ENCODE data around the gene TSPAN9.
A peak's percentile ranks its signal among the peaks of the same experiment; 100 is the strongest.

Gene TSPAN9

GRCh38 chr12:3313675-3314663, 236.8 kb downstream of the TSPAN9 start:
- in situ Hi-C loops (cut with HindIII; ENCODE audit: low pct_ligation_motif_present, low pct_unique_long_range_greater_than_20kb, low sequenced_read_pairs) = loop anchor here (25.0 kb wide), 1 partner anchor 498 kb away; no protein-coding TSS in a partner anchor
- DNase-seq = peak; percentile 63

- in situ Hi-C loops (cut with HindIII; ENCODE audit: low pct_ligation_motif_present, low pct_unique_long_range_greater_than_20kb, low sequenced_read_pairs) = loop anchor here (25.0 kb wide), 1 partner anchor 497 kb away; no protein-coding TSS in a partner anchor
Measured at GRCh38 chr12:3315201-3315661, 238.1 kb downstream of the TSPAN9 start.

DNA sequence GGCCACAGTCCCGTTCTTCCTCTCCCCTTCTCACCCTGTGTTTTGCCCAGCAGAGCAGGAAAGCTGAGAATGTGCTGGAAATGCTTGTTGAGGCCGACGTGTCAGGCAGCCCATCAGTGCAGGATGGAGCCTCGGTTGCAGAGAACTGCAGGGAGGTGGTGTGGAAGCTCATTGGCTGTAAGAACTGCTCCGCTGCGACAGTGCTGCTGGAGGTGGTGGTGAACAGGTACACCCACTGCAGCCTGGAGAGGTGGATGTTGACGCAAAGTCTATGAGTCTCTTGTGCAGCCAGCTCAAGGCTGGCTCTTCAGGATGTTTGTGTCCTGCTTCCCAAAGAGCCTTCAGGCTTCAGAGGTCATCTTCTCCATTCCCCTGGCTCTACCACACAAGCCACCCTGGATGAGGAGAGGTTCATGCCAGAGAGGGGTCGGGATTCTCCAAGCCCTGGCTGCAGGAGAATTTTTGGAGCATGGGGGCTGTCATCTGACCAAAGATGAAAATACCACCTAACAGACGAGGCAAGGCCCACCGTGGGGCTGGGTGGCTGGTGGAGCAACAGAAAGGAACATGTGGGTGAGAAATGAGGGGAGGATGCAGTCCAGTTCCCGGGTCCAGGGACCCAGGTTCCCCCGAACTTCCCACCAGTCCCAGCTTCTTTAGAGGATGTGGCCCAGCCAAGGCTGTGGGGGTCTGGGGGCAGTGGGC, 239.7 kb downstream of the TSPAN9 start:
- in situ Hi-C loops (cut with HindIII; ENCODE audit: low pct_ligation_motif_present, low pct_unique_long_range_greater_than_20kb, low sequenced_read_pairs) = loop anchor here (25.0 kb wide), 1 partner anchor 495 kb away; no protein-coding TSS in a partner anchor
- no peak for DNase-seq

More at GRCh38 chr12:3315201-3315661, 238.1 kb downstream of the TSPAN9 start:
- no peak for DNase-seq

DNA sequence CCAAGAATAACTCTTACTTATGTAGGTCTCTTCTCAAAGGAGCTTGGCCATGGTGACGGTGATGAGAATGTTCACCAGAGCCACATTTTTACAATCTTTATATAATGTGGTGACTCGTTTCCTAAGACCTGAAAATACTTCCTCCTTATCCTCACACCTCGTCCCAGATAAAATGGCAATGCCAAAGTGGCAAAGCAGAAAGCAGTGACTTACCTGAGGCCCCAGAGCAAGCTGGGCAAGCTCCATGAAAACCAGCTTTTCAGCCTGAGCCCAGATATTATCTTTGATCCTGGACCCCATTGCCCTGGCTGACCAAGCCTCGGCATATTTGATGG, 240.3 kb downstream of the TSPAN9 start:
- in situ Hi-C loops (cut with HindIII; ENCODE audit: low pct_ligation_motif_present, low pct_unique_long_range_greater_than_20kb, low sequenced_read_pairs) = loop anchor here (25.0 kb wide), 1 partner anchor 495 kb away; no protein-coding TSS in a partner anchor
- no peak for DNase-seq

GRCh38 chr12:3317841-3318501, 240.8 kb downstream of the TSPAN9 start:
- in situ Hi-C loops (cut with HindIII; ENCODE audit: low pct_ligation_motif_present, low pct_unique_long_range_greater_than_20kb, low sequenced_read_pairs) = loop anchor here (25.0 kb wide), 1 partner anchor 494 kb away; no protein-coding TSS in a partner anchor
- no peak for DNase-seq

DNA sequence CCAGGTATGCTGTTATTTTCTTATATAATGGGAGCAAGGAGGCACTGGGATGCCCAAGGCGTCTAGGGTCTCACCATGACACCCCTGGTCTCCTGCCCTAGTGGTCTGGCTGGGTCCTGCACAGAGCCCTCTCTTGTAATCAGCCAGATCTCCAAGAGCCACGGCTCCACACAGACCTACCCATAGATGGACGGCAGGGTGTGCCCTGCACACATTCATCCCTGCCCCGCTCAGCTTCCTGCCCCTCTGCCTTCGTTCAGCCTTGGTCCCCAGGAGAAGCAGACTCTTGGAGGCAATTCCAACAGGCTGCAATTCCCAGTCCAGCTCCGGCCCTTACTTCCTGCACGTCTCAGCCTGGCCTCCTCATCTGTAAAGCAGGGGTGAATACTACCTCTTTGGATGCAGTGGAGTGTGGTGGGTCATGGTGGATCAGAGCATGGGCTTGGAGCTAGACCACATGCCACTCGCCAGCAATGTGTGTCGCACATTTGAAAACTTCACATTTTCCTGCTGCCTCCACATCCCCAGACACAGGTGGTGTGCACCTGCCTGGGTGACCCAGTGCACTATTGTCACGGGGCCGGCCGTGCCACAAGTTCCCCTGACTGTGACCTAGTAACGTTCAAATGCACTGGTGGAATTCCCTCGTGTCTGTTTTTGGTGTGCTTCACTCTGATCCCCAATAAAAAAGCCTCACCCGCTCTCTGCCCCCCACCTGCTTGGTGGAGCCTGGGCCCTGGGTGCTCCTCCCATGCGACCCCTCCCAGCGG, 242.7 kb downstream of the TSPAN9 start:
- no peak for DNase-seq
- in situ Hi-C loops (cut with HindIII; ENCODE audit: low pct_ligation_motif_present, low pct_unique_long_range_greater_than_20kb, low sequenced_read_pairs) = loop anchor here (25.0 kb wide), 1 partner anchor 492 kb away; no protein-coding TSS in a partner anchor

- in situ Hi-C loops (cut with HindIII; ENCODE audit: low pct_ligation_motif_present, low pct_unique_long_range_greater_than_20kb, low sequenced_read_pairs) = loop anchor here (25.0 kb wide), 1 partner anchor 491 kb away; no protein-coding TSS in a partner anchor
- no peak for DNase-seq
Measured at GRCh38 chr12:3320881-3321509, 243.8 kb downstream of the TSPAN9 start.

- in situ Hi-C loops (cut with HindIII; ENCODE audit: low pct_ligation_motif_present, low pct_unique_long_range_greater_than_20kb, low sequenced_read_pairs) = loop anchor here (25.0 kb wide), 1 partner anchor 490 kb away; no protein-coding TSS in a partner anchor
- no peak for DNase-seq
Measured at GRCh38 chr12:3321881-3322280, 244.7 kb downstream of the TSPAN9 start.

GRCh38 chr12:3323002-3323685, 246.0 kb downstream of the TSPAN9 start:
- in situ Hi-C loops (cut with HindIII; ENCODE audit: low pct_ligation_motif_present, low pct_unique_long_range_greater_than_20kb, low sequenced_read_pairs) = loop anchor here (25.0 kb wide), 1 partner anchor 489 kb away; no protein-coding TSS in a partner anchor
- no peak for DNase-seq

DNA sequence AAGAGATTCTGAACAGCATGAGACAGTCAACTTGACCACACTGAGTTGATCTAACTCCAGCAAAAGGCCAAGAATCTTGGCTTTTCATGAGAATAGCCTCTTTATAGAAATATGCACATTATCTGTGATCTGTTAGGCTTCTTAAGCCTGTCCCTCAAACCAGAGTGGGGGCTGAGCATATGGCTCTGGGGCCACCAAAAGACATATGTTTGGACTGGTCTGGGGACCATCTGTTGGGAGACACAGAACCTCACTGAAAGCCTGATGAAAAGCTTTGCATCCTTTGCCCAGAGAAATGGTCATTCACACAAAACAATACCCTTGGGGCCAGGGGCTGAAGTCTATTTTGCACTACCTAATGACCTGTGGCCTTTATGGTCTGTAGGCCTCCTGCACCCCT, 248.6 kb downstream of the TSPAN9 start:
- DNase-seq = no peak
- in situ Hi-C loops (cut with HindIII; ENCODE audit: low pct_ligation_motif_present, low pct_unique_long_range_greater_than_20kb, low sequenced_read_pairs) = no loop called here

GRCh38 chr12:3326156-3326849, 249.1 kb downstream of the TSPAN9 start:
- in situ Hi-C loops (cut with HindIII; ENCODE audit: low pct_ligation_motif_present, low pct_unique_long_range_greater_than_20kb, low sequenced_read_pairs) = no loop called here
- no peak for DNase-seq

- DNase-seq = no peak
- in situ Hi-C loops (cut with HindIII; ENCODE audit: low pct_ligation_motif_present, low pct_unique_long_range_greater_than_20kb, low sequenced_read_pairs) = no loop called here
Measured at GRCh38 chr12:3326850-3327780, 249.9 kb downstream of the TSPAN9 start.

DNA sequence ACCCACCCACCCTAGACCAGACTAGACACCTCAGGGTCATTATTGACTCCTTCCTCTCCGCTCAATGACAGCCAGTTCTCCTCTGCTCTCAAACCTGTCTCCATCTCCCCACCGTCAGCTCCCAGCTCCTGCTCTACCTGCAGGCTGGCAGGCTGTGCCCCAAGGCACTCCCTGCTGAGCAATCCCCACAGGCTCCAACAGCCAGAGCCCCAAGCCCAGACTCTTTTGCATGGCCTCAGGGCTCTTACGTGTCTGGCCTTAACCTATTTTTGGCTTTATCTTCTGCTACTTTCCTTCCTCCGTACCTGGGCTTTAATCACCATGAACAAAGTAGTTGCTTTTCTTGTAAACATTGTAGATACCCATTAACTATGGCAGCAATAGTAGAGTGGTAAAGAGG, 250.9 kb downstream of the TSPAN9 start:
- in situ Hi-C loops (cut with HindIII; ENCODE audit: low pct_ligation_motif_present, low pct_unique_long_range_greater_than_20kb, low sequenced_read_pairs) = no loop called here
- DNase-seq = no peak

GRCh38 chr12:3328571-3328970, 251.4 kb downstream of the TSPAN9 start:
- DNase-seq = no peak
- in situ Hi-C loops (cut with HindIII; ENCODE audit: low pct_ligation_motif_present, low pct_unique_long_range_greater_than_20kb, low sequenced_read_pairs) = no loop called here

GRCh38 chr12:3329361-3329760, 252.2 kb downstream of the TSPAN9 start:
- in situ Hi-C loops (cut with HindIII; ENCODE audit: low pct_ligation_motif_present, low pct_unique_long_range_greater_than_20kb, low sequenced_read_pairs) = no loop called here
- no peak for DNase-seq

All from ACHN (cell line).